HG02884 (cell line): ENCODE data around the gene MEFV.
"Not testable (repeated sequence)": the region's sequence is repeated elsewhere in the genome, so short reads cannot be mapped to it uniquely, and the experiment has no call there.

ENCODE experiments used
- ATAC-seq: cut with Tn5 transposase; IDR thresholded peaks from one replicate; pipeline ENCODE4 v1.9.1; 2021; ENCODE audit warnings: mild to moderate bottlenecking, moderate library complexity; ENCODE audit not compliant: unreplicated experiment

MEFV gene

GRCh38 chr16:3270718-3271117, 14.3 kb upstream of the MEFV start:
- not testable (repeated sequence) for ATAC-seq

GRCh38 chr16:3268294-3268693, 11.9 kb upstream of the MEFV start:
- ATAC-seq = no peak

- ATAC-seq = no peak
These were observed 10.6 kb upstream of the MEFV start for GRCh38 chr16:3266873-3267537.

- ATAC-seq = peak; percentile 77
These were observed 8.0 kb upstream of the MEFV start for GRCh38 chr16:3264137-3265036.

- ATAC-seq = no peak
These were observed 6.1 kb upstream of the MEFV start for GRCh38 chr16:3262517-3262916.

- ATAC-seq = no peak
These were observed 3.4 kb upstream of the MEFV start for GRCh38 chr16:3259836-3260235.

- no peak for ATAC-seq
These were observed 533 bp upstream of the MEFV start for GRCh38 chr16:3256866-3257465.

- no peak for ATAC-seq
These were observed 2.1 kb downstream of the MEFV start for GRCh38 chr16:3254309-3254708.

GRCh38 chr16:3252967-3253366, 3.5 kb downstream of the MEFV start:
- no peak for ATAC-seq

- ATAC-seq = no peak
These were observed 7.0 kb downstream of the MEFV start for GRCh38 chr16:3249451-3249850.

- ATAC-seq = no peak
These were observed 7.4 kb downstream of the MEFV start for GRCh38 chr16:3249020-3249419.

GRCh38 chr16:3248596-3248995, 7.8 kb downstream of the MEFV start:
- ATAC-seq = no peak

- ATAC-seq = no peak
These were observed 9.6 kb downstream of the MEFV start for GRCh38 chr16:3246876-3247275.

- ATAC-seq = no peak
These were observed 10.4 kb downstream of the MEFV start for GRCh38 chr16:3246002-3246401.

GRCh38 chr16:3243882-3244281, 12.6 kb downstream of the MEFV start:
- ATAC-seq = no peak

- no peak for ATAC-seq
These were observed 13.7 kb downstream of the MEFV start for GRCh38 chr16:3242709-3243108.

GRCh38 chr16:3241761-3242160, 14.7 kb downstream of the MEFV start:
- ATAC-seq = no peak

- no peak for ATAC-seq
These were observed 20.4 kb downstream of the MEFV start for GRCh38 chr16:3235856-3236669.

- ATAC-seq = peak; percentile 88
These were observed 21.4 kb downstream of the MEFV start, which contains the start of gene ZNF200 for GRCh38 chr16:3234857-3235561. TSS of gene ZNF200 (minus strand) at chr16:3235158. CDS start at chr16:3233755, 1,403 bp downstream.

GRCh38 chr16:3234543-3234856, 21.9 kb downstream of the MEFV start:
- ATAC-seq = no peak
